GM21529 (cell line): ENCODE data around the gene CDC42BPG.
A peak's percentile ranks its signal among the peaks of the same experiment; 100 is the strongest.

ENCODE experiments used
- ATAC-seq: cut with Tn5 transposase; IDR thresholded peaks from one replicate; pipeline ENCODE4 v1.9.1; 2021; ENCODE audit not compliant: unreplicated experiment

Gene CDC42BPG

DNA sequence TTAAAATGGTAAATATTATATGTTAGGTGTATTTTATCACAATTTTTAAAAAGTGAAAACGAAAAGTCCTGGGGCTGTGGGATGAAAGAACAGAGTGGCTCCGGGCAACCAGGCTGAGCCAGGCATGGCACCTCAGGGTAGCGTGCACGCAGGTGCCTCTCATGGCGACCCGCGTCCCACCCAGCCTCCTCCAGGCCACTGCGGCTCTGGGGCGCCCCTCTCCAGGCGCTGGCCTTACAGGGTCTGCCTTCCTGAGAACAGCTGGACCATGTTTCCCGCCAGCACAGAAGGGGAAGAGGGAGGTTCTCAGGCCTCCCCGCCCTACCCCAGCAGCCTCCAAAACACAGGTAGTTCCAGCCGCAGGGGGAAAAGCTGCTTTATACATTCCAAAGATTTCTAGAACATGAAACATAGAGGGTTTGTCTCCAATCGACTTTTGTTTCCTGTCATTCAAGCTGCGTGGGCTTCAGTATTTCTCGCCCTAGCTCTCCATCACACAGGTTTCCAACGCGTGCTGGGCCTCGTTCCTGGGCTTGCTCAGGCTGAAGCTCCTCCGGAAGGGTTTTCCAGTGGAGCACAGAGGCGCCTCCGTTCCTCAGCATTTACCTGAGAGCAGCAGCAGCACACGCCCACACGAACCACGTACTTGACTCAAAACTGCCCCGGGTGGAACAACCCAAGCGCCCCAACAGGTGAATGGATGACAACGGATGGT, 23.5 kb upstream of the CDC42BPG start:
- ATAC-seq = no peak

DNA sequence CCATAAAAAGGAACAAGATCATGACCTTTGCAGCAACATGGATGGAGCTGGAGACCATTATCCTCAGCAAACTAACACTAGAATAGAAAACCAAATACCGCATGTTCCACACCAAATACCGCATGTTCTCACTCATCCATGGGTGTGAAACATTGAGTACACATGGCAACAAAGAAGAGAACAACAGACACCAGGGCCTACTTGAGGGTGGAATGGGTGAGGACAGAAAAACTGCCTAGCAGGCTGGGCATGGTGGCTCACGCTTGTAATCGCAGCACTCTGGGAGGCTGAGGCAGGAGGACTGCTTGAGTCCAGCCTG, 21.7 kb upstream of the CDC42BPG start:
- ATAC-seq = no peak

DNA sequence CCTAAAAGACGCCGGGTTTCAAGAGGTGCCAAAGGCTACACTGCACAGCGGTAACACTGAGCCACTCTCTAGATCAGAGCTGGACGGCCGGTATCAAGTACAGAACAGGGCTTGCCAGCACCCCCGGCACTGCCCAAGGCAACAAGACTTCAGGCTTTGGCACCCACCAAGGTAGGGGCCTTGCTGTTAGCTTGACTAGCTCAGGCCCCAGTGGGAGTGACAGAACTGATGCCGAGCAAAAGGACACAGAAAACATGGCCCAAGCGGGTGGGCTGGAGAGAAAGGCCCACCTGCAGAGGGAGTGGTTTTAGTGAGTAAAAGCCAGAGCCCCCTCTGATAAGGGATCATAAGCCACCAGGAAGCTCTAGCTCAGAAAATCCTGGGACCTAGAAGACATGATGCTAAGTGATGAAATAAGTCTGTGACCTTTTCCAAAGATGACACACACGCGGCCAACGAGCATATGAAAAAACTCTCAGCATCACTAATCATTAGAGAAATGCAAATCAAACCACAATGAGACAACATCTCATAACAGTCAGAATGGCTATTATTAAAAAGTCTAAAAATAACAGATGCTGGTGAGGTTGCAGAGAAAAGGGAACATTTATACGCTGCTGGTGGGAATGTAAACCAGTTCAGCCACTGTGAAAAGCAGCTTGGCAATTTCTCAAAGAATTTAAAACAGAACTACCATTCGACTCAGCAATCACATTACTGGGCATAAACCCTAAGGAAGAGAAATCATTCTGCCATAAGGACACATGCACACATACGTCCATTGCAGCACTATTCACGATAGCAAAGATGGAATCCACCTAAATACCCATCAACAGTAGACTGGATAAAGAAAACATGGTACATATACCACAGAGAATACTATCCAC, 21.1 kb upstream of the CDC42BPG start:
- peak; percentile 41 for ATAC-seq

DNA sequence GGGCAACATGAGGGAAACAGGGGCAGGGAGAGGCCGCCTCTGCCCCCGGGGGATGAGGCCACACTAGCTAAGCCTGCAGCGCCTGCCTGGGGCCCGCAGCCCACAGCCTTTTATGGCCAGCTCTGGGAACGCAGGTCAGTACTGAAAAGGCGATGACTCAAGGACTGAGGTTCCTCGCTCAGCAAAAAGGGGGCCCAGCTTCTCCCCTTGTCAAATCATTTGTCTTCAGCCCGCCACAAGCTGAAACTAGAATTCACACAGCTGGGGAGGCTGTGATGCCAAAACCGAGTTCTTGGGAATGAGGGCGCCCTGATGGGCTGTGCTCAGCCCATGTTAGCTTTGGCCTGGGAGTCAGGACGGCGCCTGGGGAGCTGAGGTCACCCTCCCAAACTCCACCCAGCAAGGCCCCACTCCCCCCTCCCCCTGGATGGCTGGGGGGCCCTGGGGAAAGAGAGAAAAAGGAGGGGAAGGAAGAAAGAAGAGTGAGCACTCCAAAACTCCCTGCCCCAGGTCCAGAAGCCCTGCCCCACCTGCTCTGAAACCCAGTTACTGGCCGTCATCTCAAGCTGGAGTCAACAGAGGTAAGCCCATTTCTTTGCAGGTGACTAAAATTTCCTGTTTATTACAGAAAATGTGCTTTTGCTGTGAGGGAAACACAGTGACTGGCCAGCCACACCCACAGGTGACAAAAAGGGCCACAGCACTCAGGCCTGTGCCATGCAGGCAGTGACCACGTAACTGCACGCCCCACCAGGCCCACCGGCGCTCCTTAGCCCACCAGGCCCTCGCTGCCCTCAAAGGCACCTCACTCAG, 20.2 kb upstream of the CDC42BPG start:
- ATAC-seq = peak; percentile 32

DNA sequence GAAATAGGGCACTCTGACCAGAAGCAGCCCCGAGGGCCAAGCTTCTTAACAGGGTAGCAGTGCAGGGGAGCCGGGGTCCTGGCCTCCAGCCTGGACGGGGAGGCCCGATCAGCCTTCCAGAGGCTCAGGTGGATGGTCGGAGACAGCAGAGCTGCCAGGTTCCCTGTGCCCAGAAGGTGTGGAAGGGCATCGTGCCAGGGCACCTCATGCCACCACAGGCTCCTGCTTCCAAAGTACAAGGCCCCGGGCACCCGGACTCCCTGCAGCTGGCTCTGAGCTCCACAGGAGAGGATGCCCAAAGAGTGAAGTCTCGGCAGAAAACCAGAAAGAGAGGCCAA, 19.7 kb upstream of the CDC42BPG start:
- ATAC-seq = no peak

DNA sequence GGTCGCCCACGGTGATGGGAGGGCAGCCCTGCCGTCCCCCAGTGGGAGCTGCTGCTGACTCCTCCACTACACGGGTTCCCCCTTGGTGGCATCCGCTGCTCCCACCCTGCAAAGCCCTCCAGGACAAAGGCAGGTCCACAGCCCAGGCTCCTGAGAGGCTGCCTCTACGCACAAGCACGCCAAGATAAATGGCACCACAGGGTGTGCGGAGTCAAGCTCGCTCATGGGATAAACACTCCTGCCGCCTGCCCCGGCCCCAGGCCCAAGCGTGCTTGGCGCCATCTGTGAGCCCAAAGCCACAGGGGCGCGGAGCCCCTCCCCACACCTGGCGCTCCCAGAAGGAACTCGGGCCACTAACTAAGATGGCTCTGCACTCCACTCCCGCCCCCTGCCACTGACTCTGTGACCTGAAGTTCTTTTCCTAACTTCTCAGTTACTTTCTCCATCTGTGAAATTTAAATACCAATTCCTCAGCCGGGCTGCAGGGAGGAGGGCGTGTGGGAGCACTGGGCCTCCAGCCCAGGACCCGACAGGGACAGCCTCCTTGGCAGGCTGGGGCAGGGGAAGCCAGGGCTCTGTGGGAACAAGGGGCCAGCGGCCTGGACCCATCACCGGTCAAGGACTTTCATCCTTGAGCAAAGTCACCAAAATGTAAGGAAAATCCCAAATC, 19.1 kb upstream of the CDC42BPG start:
- ATAC-seq = no peak

DNA sequence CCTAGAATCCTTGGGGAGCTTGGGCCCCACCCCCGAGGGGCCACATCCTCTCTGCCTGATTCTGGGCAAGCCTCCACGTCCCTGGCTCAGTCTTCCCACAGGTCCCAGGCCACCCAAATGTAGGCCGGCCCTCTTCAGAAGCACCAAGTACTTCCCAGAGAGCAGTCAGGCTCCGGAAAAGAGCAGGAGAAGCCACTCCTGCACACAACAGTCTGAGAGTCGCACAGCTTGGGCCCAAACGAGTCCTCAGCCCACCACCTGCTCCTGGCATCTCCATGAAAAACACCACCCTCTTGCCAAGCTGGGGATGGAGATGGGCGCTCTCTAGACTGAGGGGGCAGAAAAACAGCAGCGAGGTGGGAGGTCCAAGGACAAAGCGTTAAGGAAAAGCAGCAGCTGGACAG, 18.5 kb upstream of the CDC42BPG start:
- ATAC-seq = no peak

DNA sequence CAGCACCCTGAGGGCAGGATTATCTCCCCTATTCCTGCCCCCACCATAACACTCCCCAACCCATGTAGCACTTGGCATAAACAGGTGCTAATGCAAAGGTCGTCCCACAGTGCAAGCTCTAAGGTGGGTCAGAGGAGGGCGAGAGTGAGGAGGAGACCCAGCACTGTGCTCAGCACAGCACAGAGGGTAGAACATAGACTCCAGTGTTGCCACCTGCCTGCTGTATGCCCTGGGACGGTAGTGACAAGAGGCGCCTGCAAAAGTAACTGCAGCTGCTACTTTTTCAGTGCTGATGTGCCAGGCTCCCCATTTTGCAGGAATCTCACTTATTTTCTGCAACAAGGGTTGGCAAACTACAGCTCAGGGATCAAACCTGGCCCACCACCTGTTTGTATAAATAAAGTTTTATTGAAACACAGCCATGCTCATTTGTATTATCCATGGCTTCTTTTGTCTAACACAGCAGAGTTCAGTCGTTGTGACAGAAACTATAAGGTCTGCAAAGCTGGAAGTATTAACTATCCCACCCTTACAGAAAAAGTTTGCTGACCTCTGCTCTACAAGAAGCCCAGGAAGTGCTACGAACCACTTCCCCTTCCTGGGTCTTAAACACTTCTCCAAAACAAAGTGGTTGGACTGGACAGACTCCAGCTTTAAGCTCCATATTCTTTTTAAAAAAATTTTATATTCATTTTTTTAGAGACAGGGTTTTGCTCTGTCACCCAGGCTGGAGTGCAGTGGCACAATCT, 16.9 kb upstream of the CDC42BPG start:
- no peak for ATAC-seq

DNA sequence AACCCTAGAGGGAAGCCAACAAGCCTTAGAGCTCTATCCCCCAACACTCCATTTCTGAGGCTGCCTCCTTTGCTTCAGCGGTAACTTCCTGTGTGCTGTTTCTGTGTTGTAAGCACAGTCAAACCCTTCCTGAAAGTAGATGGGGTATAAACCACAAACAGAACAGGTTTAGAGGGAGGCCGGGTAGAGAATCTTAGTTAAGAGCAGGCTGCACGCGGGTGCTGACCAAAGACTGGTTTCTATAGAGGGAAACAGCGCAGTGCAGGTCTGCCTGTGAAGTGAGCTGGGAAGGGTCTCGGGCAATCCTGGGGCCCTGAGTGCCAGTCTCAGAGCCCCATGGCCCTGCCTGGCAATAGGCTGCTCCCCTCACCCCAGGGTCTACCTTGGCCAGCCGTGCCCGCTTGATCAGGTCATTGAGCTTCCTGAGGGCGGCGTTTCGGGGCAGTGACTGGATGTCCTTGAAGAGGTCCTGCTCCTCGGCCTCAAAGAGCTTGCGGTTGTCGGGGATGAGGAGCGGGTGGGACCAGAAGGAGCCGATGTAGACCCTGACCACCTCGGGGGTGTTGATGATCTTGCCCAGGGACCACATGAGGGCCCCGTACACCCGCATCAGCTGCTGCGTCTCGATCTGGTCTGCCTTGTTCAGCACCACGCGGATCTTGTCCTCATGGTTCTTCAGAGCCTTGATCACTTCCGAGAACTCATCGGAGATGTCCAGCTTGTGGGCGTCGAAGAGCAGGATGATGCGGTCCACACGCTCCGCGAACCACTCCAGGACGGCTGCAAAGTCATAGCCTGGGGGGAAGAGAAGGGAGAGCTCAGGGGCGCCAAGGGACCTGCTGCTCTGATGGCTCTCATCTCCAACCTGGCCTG, 15.3 kb upstream of the CDC42BPG start:
- ATAC-seq = peak; percentile 70

DNA sequence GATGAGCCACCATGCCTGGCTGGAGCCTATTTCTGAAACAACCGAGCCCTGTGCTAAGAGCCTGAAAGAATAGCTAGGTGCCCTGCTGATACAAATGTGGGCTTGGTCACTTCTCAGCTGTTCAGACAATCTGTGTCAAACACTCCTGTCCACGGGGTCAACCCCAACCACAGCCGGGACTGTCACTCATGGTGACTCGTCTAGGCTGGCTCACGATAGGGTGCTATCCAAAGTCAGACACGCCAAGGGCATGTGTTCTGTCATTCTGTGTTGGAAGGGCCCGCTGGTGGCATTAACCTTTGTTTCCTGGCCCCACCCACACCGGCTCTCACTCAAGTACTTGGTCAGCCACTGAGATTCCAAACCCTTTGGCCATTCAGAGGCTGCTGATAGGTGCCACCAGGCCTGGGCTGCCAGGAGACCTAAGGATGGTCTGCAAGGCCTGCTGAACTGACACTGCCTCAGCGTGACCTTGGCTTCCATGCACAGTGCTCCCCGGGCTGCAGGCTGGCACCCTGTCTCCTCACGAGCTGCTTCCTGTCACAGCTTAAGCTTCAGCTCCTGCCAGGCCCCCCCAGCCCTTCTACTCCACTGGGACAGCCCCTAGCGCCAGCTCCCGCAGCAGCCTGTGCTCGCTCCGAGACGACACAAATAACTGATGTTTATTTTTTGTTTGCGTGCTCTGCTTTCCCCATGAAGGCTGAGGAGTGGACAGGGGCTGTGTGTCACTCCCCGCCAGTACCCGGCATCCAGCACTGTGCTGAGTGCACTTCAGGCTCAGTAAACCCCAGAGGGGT, 14.2 kb upstream of the CDC42BPG start:
- peak; percentile 12 for ATAC-seq

DNA sequence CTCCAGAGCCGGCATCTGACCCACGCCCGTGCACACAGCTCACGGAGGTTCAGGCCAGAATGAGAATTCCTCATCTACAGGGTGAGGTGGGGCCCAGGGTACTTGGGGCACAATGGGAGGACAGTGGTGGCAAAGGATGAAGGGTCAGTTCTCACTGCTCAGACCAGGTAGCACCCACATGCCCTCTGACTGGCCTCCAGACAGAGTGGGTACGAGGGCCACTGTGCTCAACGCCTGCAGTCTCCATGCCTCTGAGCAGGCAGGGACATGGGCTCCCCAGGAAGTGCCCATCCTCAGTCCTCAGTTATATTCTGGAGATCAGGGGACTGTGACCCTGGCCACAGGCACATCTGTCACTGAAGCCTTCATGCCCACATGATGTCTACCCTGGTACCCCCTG, 13.0 kb upstream of the CDC42BPG start:
- no peak for ATAC-seq

DNA sequence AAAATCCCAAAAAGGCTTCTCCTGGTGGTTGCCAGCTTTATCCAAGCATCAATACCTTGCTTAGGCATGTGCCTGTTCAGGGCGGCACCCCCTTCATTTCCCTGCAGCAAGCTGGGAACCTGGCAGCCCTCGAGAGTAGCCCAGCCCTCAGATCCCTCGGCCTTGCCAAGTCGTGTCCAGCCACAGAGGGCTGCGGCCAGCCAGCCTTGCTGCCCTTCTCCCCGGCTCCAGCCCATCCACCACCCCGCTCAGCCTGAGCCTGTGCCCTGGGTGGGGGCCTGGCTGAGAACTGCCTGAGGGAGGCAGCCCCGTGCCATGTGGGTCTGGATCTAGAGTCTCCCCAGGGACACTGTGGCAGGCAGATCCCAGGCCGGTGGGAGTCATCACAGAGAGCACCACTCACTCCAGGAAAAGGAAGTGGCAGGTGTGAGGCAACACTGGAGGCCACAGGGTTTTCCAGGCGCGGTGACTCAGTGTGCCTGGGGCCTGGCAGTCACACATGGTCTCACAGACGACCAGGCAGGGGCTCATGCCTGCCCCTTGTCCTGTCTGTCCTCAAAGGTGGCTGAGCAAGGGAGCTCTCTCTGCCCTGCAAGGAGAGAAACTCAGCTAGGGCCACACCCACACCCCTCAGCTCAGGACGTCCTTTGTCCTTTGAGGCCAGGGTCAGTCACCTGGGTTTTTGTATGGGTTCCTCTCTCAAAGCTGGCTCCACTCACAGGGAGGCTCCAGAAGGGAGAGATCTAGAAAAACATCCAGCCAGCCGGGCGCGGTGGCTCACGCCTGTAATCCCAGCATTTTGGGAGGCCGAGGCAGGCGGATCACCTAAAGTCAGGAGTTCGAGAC, 12.2 kb upstream of the CDC42BPG start:
- no peak for ATAC-seq

DNA sequence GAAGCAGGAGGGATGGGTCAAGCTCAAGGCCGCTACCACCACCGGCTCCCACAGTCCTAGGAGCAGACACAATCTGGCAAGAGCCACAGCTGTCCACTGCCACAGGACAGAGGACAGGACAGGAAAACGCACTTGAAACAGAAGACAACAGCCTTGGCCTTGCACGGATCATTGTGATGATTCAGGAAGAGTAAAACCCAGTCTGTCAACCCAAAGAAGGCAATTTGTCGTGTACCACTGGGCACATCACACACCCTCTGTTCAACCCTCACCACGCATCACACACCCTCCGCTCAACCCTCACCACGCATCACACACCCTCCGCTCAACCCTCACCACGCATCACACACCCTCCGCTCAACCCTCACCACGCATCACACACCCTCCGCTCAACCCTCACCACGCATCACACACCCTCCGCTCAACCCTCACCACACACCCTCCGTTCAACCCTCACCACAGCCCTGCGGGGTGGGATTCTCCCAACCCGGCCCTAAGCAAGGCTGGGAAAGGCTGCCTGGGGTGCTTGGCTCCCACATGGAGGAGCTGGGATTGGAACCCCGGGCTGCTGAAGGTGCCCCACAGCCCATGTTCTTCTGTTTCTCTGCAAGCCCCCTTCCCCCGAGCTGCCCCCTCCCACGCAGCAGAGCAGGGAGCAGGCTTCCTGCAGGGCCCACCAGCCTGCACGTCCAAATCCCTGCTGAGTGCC, 11.3 kb upstream of the CDC42BPG start:
- ATAC-seq = no peak

DNA sequence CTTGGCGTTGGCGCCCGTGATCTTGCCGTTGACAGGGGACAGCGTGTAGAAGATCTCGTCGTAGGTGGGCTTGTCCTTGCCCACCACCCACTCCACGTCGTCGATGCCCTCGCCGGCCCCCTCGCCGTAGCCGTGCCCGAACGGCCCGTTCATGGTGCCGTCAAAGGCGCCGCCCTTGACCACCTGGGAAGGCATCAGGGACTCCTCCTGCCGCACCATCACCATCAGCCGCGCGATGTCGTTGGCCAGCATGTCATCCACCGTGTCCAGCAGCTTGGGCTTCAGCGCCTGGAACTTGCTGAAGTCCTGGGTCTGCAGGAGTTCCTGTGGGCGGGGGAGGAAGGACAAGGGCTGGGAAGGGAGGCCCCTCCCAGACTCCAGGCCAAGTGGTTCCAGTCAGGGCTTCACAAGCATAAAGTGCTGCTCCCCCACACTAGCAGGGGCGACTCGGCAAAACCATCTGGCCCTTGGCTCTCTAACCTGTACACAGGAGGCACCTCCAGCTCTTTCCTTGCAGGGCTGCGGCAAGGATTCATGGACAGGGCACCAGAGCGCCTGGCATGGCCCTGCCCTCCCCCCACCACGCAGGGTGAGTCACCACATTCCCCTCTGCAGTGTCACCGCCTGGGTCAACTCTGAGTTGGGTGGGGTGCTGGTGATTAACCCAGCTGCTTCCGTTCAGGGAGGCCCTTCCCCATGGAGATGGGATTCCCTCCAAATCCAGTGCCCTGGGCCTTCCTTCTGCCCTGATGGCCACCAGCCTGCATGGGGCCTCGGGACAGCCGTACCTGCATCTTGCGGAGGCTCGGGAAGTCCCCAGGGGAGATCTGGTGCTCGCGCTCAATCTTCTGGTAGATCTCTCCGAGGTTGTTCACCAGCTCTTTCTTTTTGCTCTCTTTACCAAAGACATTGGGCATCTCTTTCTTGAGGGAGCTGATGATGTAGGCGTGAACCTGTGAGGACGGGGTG, 10.4 kb upstream of the CDC42BPG start:
- ATAC-seq = no peak

DNA sequence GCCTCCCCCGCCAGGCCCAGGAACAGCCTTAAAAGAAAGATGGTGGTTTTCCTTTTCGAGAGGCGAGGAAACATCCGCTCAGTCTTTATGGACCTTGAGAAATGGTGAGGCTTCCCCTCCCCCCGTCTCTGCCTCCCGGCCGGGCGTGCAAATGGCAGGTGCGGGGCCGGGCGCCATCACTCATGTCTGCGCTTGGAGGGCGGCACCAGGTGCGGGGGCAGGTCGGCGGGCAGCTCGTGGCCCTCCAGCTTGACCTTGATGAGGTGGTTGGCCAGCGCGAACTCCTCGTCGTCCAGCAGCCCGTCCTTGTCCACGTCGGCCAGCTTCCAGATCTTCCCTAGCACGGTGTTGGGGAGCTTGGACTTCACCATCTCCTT, 9.7 kb upstream of the CDC42BPG start:
- no peak for ATAC-seq

DNA sequence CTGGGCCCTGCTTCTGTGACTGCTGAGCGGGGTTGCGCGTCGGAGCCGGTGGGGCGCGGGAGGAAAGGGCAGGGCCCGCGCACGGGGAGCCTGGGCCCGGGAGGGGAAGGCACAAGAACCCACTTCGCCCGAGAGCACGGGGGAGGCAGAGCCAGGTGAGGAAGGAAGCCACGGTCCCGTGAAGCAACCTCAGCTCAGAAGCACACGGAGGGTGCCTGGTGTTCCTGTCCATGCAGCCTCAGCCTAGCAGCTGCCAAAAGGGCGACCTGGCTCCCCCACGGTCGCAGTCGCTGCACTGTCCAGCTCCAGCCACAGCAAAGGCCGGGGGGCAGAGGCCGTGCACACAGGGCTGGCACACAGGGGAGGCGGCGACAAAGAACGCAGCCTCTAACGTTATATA, 9.3 kb upstream of the CDC42BPG start:
- no peak for ATAC-seq
